ENCODE results near the gene TSHZ2.

The TSHZ2 gene

GRCh38 chr20:53336892-53337291 is 364.7 kb downstream of the TSHZ2 start:
- H3K4me3 ChIP-seq (ENCODE audit: low read depth, low read length), result no peak overlapping the region
- no peaks in the 10 kb centered on the region for H3K27me3 ChIP-seq (replicated peaks)
- no peak for DNase-seq
- TF ChIP-seq, protein P1, sequence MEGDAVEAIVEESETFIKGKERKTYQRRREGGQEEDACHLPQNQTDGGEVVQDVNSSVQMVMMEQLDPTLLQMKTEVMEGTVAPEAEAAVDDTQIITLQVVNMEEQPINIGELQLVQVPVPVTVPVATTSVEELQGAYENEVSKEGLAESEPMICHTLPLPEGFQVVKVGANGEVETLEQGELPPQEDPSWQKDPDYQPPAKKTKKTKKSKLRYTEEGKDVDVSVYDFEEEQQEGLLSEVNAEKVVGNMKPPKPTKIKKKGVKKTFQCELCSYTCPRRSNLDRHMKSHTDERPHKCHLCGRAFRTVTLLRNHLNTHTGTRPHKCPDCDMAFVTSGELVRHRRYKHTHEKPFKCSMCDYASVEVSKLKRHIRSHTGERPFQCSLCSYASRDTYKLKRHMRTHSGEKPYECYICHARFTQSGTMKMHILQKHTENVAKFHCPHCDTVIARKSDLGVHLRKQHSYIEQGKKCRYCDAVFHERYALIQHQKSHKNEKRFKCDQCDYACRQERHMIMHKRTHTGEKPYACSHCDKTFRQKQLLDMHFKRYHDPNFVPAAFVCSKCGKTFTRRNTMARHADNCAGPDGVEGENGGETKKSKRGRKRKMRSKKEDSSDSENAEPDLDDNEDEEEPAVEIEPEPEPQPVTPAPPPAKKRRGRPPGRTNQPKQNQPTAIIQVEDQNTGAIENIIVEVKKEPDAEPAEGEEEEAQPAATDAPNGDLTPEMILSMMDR (IDR thresholded peaks at IDR 0.05; ENCODE audit: low read depth, low read length, missing control alignments), result no peak
- H3K36me3 ChIP-seq (replicated peaks), result no peaks in the 10 kb centered on the region
- in situ Hi-C loops (cut with HindIII; ENCODE audit: low pct_ligation_motif_present, low sequenced_read_pairs), result no loop called here
- H3K27ac ChIP-seq, result no peak overlapping the region

- H3K27me3 ChIP-seq (replicated peaks), result no peaks in the 10 kb centered on the region
- DNase-seq, result no peak
- H3K4me3 ChIP-seq (ENCODE audit: low read depth, low read length), result no peak overlapping the region
- no peaks in the 10 kb centered on the region for H3K36me3 ChIP-seq (replicated peaks)
- in situ Hi-C loops (cut with HindIII; ENCODE audit: low pct_ligation_motif_present, low sequenced_read_pairs), result no loop called here
- TF ChIP-seq, protein P1 (IDR thresholded peaks at IDR 0.05; ENCODE audit: low read depth, low read length, missing control alignments), result no peak
- H3K27ac ChIP-seq, result no peak overlapping the region
Measured at GRCh38 chr20:53337390-53338101, 365.4 kb downstream of the TSHZ2 start.

- TF ChIP-seq, protein P1 (IDR thresholded peaks at IDR 0.05; ENCODE audit: low read depth, low read length, missing control alignments), result no peak
- Histone ChIP-seq H3K27ac (no peak overlapping the region), H3K36me3 (replicated peaks) (no peaks in the 10 kb centered on the region), H3K4me3 (ENCODE audit: low read depth, low read length) (no peak overlapping the region), H3K27me3 (replicated peaks) (no peaks in the 10 kb centered on the region)
- in situ Hi-C loops (cut with HindIII; ENCODE audit: low pct_ligation_motif_present, low sequenced_read_pairs), result no loop called here
- no peak for DNase-seq
Measured at GRCh38 chr20:53338716-53339115, 366.6 kb downstream of the TSHZ2 start.

DNA sequence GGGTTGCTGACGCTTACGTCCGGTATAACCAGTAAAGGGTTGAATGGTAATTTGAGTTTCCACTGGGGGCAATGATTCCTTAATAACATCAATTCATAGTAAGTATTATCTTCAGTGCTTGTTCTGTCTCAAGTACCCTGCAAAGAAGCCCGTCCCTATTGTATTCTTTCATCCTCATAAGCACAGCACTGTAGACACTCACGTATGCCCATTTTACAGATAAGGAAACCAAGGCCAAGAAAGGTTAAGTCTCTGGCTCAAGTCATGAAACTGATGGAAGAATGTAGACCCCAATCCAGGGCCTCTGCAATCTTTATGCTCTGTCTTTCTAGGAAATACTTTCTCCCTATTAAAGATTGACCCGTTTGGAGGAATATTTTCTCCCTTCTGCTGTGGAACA is 370.3 kb downstream of the TSHZ2 start:
- H3K36me3 ChIP-seq (replicated peaks), result no peaks in the 10 kb centered on the region
- TF ChIP-seq, protein P1 (IDR thresholded peaks at IDR 0.05; ENCODE audit: low read depth, low read length, missing control alignments), result no peak
- in situ Hi-C loops (cut with HindIII; ENCODE audit: low pct_ligation_motif_present, low sequenced_read_pairs), result no loop called here
- H3K27me3 ChIP-seq (replicated peaks), result no peaks in the 10 kb centered on the region
- no peak for DNase-seq
- H3K27ac ChIP-seq, result no peak overlapping the region
- no peak overlapping the region for H3K4me3 ChIP-seq (ENCODE audit: low read depth, low read length)

DNA sequence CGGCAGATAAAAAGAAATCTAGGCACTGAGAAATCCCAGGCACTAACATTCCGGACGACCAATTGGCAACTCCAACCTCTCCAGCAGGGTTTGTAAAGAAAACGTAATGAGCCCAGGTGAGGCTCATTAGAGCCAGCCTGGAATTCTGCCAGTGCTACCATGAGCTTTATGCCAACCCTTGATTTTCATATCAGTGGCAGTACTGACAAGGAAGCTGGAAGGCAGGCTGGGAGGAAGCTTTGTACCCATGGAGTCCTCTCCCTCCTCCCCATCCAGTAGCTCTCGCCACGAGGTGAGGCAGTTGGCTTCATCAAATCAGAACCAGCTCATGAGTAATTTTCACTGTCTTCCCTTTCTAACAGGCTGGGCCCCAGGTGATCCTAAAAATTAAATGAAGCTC is 371.3 kb downstream of the TSHZ2 start:
- no peaks in the 10 kb centered on the region for H3K36me3 ChIP-seq (replicated peaks)
- TF ChIP-seq, protein P1 (IDR thresholded peaks at IDR 0.05; ENCODE audit: low read depth, low read length, missing control alignments), result no peak
- H3K27me3 ChIP-seq (replicated peaks), result no peaks in the 10 kb centered on the region
- in situ Hi-C loops (cut with HindIII; ENCODE audit: low pct_ligation_motif_present, low sequenced_read_pairs), result no loop called here
- DNase-seq, result no peak
- H3K27ac ChIP-seq, result no peak overlapping the region
- H3K4me3 ChIP-seq (ENCODE audit: low read depth, low read length), result no peak overlapping the region

GRCh38 chr20:53344891-53345290 is 372.7 kb downstream of the TSHZ2 start:
- Histone ChIP-seq H3K27ac (no peak overlapping the region), H3K36me3 (replicated peaks) (no peaks in the 10 kb centered on the region), H3K27me3 (replicated peaks) (no peaks in the 10 kb centered on the region), H3K4me3 (ENCODE audit: low read depth, low read length) (no peak overlapping the region)
- in situ Hi-C loops (cut with HindIII; ENCODE audit: low pct_ligation_motif_present, low sequenced_read_pairs), result no loop called here
- TF ChIP-seq, protein P1 (IDR thresholded peaks at IDR 0.05; ENCODE audit: low read depth, low read length, missing control alignments), result no peak
- no peak for DNase-seq
